OCI-LY3 (cell line): ENCODE data around the gene NEK11.

Source experiments
- EZH2phosphoT487 ChIP-seq: fragments of 200-600 bp; shearing (Covaris generic); IDR thresholded peaks from 2 replicates; pipeline ENCODE4 v1.6.1; 2018; ENCODE audit warnings: antibody characterized with exemption, mixed run types, low read depth
- TF ChIP-seq, protein P1 (sequence below): fragments of 200-600, 300-600 bp; sonication (generic); IDR thresholded peaks from 2 replicates; pipeline ENCODE4 v1.5.1; 2014; ENCODE audit warnings: antibody characterized with exemption, low read length, low read depth

DNA sequence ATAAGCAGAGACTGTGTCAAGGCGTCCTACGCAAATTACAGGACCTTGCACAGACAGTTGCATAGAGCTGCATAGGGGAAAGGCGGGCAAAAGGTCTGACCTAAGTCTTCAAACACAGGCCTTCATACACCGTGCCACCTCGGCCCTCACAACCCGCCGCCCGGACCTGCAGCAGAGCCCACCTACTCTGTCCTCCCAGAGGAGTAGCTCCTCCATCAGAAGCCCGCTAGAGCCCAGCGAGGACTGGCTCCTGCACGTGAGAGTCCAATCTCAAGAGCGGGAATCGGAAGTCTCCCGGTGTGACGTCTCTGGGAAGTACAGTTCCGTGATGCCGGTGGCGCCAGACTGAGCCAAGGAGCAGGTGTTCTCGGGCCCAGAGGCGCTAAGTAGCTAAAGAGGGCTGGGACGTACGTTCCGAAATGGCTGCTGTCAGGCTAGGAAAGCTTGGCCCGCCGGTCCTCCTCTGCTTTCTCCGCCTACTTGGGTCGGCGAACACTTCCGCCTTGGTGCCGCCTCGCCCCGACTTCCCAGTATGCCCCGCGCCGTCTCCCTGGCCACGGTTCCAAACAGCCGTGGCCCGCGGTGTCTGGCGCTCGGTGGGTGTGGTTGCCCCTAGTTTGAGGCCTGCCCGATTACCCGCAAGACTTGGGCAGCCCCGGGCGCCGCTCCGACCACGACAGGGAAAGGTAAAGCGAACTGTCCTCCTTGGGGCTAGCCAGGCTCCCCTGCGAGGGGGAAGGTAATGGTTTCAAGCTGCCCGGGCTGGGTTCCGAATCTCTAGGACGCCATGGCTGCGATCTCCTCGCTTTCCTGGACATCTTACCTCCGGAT is at the start of gene NEK11, which contains the start of gene ASTE1:
- TF ChIP-seq, protein P1, sequence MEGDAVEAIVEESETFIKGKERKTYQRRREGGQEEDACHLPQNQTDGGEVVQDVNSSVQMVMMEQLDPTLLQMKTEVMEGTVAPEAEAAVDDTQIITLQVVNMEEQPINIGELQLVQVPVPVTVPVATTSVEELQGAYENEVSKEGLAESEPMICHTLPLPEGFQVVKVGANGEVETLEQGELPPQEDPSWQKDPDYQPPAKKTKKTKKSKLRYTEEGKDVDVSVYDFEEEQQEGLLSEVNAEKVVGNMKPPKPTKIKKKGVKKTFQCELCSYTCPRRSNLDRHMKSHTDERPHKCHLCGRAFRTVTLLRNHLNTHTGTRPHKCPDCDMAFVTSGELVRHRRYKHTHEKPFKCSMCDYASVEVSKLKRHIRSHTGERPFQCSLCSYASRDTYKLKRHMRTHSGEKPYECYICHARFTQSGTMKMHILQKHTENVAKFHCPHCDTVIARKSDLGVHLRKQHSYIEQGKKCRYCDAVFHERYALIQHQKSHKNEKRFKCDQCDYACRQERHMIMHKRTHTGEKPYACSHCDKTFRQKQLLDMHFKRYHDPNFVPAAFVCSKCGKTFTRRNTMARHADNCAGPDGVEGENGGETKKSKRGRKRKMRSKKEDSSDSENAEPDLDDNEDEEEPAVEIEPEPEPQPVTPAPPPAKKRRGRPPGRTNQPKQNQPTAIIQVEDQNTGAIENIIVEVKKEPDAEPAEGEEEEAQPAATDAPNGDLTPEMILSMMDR, result no peak
- TF ChIP-seq EZH2phosphoT487, result no peak
